Measurements from ENCODE around the gene UROD.

Gene UROD

GRCh38 chr1:45065083-45065482 is 53.0 kb downstream of the UROD start:
- Histone ChIP-seq H3K27me3 (no peaks in the 10 kb centered on the region), H3K4me2 (no peak overlapping the region), H3K9me3 (no peaks in the 10 kb centered on the region), H4K20me1 (no peaks in the 10 kb centered on the region), H3K4me1 (no peaks in the 10 kb centered on the region), H3K4me3 (no peak overlapping the region), H3K9ac (no peak overlapping the region), H3K36me3 (no peaks in the 10 kb centered on the region), H3K27ac (no peak overlapping the region)
- no peak for TF ChIP-seq Cebpa-rat (IDR thresholded peaks at IDR 0.05)

All from BLaER1 (cell line).